Measurements from ENCODE around the gene FBXO39.
"Not testable (repeated sequence)": the region's sequence is repeated elsewhere in the genome, so short reads cannot be mapped to it uniquely, and the experiment has no call there.

The FBXO39 gene

DNA sequence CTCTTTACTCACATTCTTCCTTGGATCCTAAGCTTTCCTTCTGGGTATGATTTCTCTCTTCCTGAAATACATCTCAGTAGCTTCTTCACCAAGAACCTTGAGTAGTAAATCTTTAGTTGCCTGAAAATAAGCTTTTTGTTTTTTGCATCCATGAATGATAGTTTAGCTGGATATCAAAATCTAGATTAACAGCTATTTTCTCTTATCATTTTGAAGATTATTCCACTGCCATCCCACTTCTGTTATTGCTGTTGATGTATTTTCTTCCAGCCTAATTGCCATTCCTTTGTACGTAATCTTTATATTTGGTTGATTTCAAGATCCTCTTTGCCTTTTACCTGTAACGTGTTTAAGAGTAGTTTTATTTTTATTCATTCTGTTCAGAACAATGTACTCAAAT lies 7.6 kb upstream of the FBXO39 start:
- no peak for DNase-seq (ENCODE audit: low spot score)
- in situ Hi-C loops (cut with MboI; ENCODE audit: low sequenced_read_pairs, unreplicated experiment): no loop called here
- TF ChIP-seq, protein P1, sequence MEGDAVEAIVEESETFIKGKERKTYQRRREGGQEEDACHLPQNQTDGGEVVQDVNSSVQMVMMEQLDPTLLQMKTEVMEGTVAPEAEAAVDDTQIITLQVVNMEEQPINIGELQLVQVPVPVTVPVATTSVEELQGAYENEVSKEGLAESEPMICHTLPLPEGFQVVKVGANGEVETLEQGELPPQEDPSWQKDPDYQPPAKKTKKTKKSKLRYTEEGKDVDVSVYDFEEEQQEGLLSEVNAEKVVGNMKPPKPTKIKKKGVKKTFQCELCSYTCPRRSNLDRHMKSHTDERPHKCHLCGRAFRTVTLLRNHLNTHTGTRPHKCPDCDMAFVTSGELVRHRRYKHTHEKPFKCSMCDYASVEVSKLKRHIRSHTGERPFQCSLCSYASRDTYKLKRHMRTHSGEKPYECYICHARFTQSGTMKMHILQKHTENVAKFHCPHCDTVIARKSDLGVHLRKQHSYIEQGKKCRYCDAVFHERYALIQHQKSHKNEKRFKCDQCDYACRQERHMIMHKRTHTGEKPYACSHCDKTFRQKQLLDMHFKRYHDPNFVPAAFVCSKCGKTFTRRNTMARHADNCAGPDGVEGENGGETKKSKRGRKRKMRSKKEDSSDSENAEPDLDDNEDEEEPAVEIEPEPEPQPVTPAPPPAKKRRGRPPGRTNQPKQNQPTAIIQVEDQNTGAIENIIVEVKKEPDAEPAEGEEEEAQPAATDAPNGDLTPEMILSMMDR (IDR thresholded peaks at IDR 0.05; ENCODE audit: borderline replicate concordance, control extremely low read depth, extremely low read depth, insufficient read depth, missing control alignments): no peak

DNA sequence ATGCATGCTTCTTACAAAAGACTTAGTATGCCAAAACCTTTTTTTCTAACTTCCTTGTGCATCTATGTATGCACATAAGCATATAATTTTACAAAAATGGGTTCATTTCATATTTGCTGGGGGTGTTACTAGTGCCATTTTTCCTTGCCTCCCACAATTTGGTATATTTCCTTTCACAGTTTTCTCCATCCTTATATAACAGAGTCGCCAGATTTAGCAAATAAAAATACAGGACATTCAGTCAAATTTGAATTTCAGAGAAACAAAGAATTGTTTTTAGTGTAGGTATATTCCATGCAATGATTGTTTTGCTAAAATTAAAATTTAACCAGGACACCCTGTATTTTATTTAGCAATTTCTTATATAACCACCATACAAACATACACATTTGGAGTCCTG lies 4.0 kb upstream of the FBXO39 start:
- TF ChIP-seq, protein P1 (IDR thresholded peaks at IDR 0.05; ENCODE audit: borderline replicate concordance, control extremely low read depth, extremely low read depth, insufficient read depth, missing control alignments): no peak

DNA sequence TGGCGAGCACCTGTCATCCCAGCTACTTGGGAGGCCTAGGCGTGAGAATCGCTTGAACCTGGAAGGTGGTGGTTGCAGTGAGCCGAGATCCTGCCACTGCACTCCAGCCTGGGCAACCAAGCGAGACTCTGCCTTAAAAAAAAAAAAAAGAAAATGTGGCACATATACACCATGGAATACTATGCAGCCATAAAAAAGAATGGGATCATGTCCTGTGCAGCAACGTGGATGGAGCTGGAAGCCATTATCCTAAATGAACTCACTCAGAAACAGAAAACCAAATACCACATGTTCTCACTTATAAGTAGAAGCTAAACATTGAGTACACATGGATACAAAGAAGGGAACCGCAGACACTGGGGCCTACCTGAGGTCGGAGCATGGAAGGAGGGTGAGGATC lies 1.1 kb upstream of the FBXO39 start:
- in situ Hi-C loops (cut with MboI; ENCODE audit: low sequenced_read_pairs, unreplicated experiment); DNase-seq (ENCODE audit: low spot score): not testable (repeated sequence)

More for the DNA sequence above, 4.0 kb upstream of the FBXO39 start:
- in situ Hi-C loops (cut with MboI; ENCODE audit: low sequenced_read_pairs, unreplicated experiment): no loop called here
- DNase-seq (ENCODE audit: low spot score): no peak

DNA sequence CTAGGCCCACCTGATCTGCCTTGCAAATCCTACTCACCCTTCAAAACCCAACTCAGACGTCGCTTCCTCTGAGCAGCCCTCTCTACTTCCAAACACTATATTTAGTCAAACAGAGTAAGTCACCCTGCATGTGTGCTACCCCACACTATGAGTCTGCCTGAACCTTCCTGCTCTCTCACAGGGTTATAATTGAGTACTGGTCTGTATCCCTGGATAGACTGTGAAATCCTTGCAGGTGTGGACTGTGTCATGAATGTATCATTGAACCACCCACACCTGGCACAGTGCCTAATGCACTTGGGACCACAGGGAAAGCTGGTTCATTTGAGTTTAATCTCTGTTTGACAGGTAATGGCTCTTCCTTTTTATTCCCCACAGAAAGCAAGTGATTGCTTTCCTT lies 3.4 kb downstream of the FBXO39 start:
- no peak for DNase-seq (ENCODE audit: low spot score)
- in situ Hi-C loops (cut with MboI; ENCODE audit: low sequenced_read_pairs, unreplicated experiment): no loop called here
- TF ChIP-seq, protein P1 (IDR thresholded peaks at IDR 0.05; ENCODE audit: borderline replicate concordance, control extremely low read depth, extremely low read depth, insufficient read depth, missing control alignments): no peak

DNA sequence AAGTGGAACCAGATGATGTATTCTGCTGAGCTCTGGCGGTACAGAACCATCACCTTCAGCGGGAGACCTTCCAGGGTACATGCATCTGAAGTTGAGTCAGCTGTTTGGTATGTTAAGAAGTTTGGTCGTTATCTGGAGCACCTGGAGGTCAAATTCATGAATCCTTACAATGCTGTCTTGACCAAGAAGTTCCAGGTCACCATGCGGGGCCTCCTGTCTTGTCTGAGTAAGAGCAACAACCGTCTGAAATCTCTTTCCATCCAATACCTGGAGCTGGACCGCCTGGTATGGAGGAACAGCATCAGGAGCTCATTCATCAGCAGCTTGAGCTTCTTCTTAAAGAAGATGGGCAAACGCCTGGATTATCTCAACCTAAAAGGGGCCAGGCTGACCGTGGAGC lies 4.0 kb downstream of the FBXO39 start:
- in situ Hi-C loops (cut with MboI; ENCODE audit: low sequenced_read_pairs, unreplicated experiment): no loop called here

DNA sequence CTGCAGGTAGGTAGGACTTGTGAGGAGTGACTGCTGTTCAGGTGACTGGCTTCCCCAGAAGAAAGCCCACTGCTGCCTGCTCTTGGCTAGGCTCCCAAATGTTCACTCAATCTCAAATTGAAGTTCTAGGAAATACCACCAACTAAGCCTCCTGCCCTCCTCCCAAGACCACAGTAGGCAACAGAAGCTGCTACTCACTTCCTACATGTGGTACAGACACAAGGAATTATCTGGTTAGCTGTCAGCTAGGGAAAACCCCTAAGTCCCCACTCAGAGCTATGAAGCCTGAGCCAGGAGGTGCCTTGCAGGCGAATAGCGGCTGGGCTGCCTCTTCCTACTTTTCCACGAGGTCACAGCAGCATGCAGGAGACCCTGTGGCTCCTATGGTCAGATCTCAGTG lies 4.9 kb downstream of the FBXO39 start:
- in situ Hi-C loops (cut with MboI; ENCODE audit: low sequenced_read_pairs, unreplicated experiment): no loop called here
- no peak for DNase-seq (ENCODE audit: low spot score)
- TF ChIP-seq, protein P1 (IDR thresholded peaks at IDR 0.05; ENCODE audit: borderline replicate concordance, control extremely low read depth, extremely low read depth, insufficient read depth, missing control alignments): no peak

More for the DNA sequence above, 4.0 kb downstream of the FBXO39 start:
- TF ChIP-seq, protein P1 (IDR thresholded peaks at IDR 0.05; ENCODE audit: borderline replicate concordance, control extremely low read depth, extremely low read depth, insufficient read depth, missing control alignments): no peak
- DNase-seq (ENCODE audit: low spot score): no peak

DNA sequence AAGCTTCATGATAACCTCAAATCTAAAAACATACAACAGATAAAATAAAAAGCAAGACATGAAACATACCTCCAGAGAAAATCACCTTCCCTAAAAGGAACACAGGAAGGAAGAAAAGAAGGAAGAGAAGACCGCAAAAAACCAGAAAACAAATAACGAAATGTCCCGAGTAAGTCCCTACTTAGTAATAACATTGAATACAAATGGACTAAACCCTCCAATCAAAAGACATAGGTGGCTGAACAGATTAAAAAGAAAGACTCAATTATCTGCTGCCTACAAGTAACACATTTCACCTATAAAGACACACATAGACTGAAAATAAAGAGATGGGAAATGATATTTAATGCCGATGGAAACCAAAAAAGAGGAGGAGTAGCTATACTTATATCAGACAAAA lies 6.2 kb downstream of the FBXO39 start:
- TF ChIP-seq, protein P1 (IDR thresholded peaks at IDR 0.05; ENCODE audit: borderline replicate concordance, control extremely low read depth, extremely low read depth, insufficient read depth, missing control alignments): no peak
- no peak for DNase-seq (ENCODE audit: low spot score)
- in situ Hi-C loops (cut with MboI; ENCODE audit: low sequenced_read_pairs, unreplicated experiment): no loop called here
